IMR-90 (cell line): Measurements from ENCODE around the gene CEP55.

Experiments
- BHLHE40 ChIP-seq: fragments of 150-350 bp; IDR thresholded peaks from 2 replicates; pipeline ENCODE4 v1.6.1; 2016; ENCODE audit warnings: mild to moderate bottlenecking, low read depth, low read length
- MXI1 ChIP-seq: IDR thresholded peaks from 2 replicates; pipeline ENCODE4 v1.6.1; 2012; ENCODE audit warnings: low read depth, mild to moderate bottlenecking, low read length, moderate library complexity, borderline replicate concordance
- POLR2A ChIP-seq: IDR thresholded peaks from 2 replicates; pipeline ENCODE4 v1.6.1; 2012; ENCODE audit warnings: mild to moderate bottlenecking, low read depth, low read length
- RAD21 ChIP-seq: IDR thresholded peaks from 2 replicates; pipeline ENCODE4 v1.6.1; 2012; ENCODE audit warnings: low read length, improper control_type of control experiment
- TF ChIP-seq, protein P1 (sequence below): conservative IDR thresholded peaks from 2 replicates; pipeline ENCODE4 v1.5.1; 2012; ENCODE audit warnings: mild to moderate bottlenecking, low read depth, low read length, improper control_type of control experiment
- TF ChIP-seq, protein P2 (sequence below): fragments of 150-350 bp; IDR thresholded peaks from 2 replicates; pipeline ENCODE4 v1.6.1; 2017; ENCODE audit warnings: mild to moderate bottlenecking, antibody characterized with exemption, low read length, low read depth

DNA sequence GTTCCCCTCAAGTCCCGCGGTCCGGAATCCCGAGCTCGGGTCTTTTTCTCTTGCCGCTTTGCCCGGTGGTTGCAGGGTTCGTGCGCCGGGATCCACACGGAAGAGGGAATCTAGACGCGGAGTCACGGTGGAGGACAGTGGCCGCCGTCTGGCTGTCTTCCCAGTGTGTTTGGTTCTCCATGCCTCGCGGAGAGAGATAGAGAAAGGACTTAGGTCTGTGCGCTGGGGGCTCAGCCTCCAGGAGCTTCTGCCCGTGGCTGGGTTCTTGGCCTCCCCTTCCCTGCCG lies 71.6 kb downstream of the CEP55 start:
- TF ChIP-seq POLR2A: no peak
- TF ChIP-seq RAD21: no peak
- TF ChIP-seq, protein P1, sequence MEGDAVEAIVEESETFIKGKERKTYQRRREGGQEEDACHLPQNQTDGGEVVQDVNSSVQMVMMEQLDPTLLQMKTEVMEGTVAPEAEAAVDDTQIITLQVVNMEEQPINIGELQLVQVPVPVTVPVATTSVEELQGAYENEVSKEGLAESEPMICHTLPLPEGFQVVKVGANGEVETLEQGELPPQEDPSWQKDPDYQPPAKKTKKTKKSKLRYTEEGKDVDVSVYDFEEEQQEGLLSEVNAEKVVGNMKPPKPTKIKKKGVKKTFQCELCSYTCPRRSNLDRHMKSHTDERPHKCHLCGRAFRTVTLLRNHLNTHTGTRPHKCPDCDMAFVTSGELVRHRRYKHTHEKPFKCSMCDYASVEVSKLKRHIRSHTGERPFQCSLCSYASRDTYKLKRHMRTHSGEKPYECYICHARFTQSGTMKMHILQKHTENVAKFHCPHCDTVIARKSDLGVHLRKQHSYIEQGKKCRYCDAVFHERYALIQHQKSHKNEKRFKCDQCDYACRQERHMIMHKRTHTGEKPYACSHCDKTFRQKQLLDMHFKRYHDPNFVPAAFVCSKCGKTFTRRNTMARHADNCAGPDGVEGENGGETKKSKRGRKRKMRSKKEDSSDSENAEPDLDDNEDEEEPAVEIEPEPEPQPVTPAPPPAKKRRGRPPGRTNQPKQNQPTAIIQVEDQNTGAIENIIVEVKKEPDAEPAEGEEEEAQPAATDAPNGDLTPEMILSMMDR: no peak
- no peak for TF ChIP-seq MXI1
- TF ChIP-seq BHLHE40: no peak
- TF ChIP-seq, protein P2, sequence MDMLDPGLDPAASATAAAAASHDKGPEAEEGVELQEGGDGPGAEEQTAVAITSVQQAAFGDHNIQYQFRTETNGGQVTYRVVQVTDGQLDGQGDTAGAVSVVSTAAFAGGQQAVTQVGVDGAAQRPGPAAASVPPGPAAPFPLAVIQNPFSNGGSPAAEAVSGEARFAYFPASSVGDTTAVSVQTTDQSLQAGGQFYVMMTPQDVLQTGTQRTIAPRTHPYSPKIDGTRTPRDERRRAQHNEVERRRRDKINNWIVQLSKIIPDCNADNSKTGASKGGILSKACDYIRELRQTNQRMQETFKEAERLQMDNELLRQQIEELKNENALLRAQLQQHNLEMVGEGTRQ: no peak
